ENCODE results near the gene LSAMP.

LSAMP gene

DNA sequence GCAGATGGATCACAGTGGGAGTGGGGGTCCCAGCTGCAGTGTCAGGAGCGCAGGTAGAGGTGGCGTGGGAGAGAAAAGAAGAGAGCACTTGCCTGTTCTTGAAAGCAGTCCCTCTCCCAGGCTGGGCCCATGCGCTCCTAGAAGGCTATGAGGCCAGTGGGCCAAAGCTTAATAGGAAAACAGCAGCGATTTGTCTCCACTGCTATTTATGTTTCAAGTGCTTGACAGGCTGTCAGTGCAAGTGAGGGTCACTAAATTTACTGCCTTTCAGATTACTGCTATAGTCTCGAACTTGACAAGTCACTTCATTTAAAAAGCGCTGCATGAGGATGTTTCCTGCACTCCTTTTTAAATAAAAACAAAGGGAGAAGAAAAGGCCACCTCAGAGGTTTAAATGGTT is 582.4 kb downstream of the LSAMP start:
- H3K4me3 ChIP-seq (ENCODE audit: low read depth, low read length): no peak overlapping the region
- no peak overlapping the region for H3K27ac ChIP-seq (ENCODE audit: extremely low read depth, low read depth, low read length)
- no peaks in the 10 kb centered on the region for H3K9me3 ChIP-seq (ENCODE audit: control insufficient read depth, insufficient read depth, low read depth, low read length)
- CTCF ChIA-PET: no interaction called here
- no peak for TF ChIP-seq KLF8 (tag by site-specific recombination; IDR thresholded peaks at IDR 0.05)
- TF ChIP-seq, protein P1, sequence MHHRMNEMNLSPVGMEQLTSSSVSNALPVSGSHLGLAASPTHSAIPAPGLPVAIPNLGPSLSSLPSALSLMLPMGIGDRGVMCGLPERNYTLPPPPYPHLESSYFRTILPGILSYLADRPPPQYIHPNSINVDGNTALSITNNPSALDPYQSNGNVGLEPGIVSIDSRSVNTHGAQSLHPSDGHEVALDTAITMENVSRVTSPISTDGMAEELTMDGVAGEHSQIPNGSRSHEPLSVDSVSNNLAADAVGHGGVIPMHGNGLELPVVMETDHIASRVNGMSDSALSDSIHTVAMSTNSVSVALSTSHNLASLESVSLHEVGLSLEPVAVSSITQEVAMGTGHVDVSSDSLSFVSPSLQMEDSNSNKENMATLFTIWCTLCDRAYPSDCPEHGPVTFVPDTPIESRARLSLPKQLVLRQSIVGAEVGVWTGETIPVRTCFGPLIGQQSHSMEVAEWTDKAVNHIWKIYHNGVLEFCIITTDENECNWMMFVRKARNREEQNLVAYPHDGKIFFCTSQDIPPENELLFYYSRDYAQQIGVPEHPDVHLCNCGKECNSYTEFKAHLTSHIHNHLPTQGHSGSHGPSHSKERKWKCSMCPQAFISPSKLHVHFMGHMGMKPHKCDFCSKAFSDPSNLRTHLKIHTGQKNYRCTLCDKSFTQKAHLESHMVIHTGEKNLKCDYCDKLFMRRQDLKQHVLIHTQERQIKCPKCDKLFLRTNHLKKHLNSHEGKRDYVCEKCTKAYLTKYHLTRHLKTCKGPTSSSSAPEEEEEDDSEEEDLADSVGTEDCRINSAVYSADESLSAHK (tag by site-specific recombination; IDR thresholded peaks at IDR 0.05): no peak
- POLR2A ChIA-PET: interaction anchor here (0.5 kb wide), 1 partner anchor 1867 kb away, joined by 6 read pairs; no protein-coding TSS in a partner anchor
- H3K4me1 ChIP-seq (ENCODE audit: control insufficient read depth, insufficient read depth, low read length): no peaks in the 10 kb centered on the region
- no peaks in the 10 kb centered on the region for H3K36me3 ChIP-seq (ENCODE audit: control insufficient read depth in 2 of 2, insufficient read depth in 1 of 2, low read length in 2 of 2)

DNA sequence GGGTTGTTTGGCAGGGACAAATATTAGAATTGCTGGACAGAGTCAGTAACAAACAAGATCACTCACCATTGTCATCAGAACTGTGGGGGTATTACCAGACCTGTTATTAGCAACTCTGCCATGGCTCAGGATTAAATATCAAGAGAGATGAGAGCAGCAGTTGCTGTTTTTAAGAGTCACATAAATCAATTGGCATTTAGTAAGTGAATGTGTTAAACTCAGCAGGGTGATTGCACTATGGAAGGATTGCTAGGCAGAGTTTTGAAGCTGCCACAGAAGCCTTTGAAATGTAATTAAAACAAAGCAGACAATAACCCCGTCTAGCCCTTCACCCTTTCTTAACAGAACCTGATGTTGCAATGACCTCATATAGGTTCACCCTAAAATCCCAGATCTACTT is 583.2 kb downstream of the LSAMP start:
- TF ChIP-seq ZNF548 (tag by site-specific recombination; IDR thresholded peaks at IDR 0.05) (no peak), ZNF677 (tag by site-specific recombination; IDR thresholded peaks at IDR 0.05) (no peak), KLF10 (tag by site-specific recombination; IDR thresholded peaks at IDR 0.05) (no peak), ZNF571 (tag by site-specific recombination; IDR thresholded peaks at IDR 0.05) (no peak), ZNF768 (tag by site-specific recombination; IDR thresholded peaks at IDR 0.05) (no peak), ZNF600 (tag by site-specific recombination; IDR thresholded peaks at IDR 0.05) (no peak), HIC1 (tag by site-specific recombination; IDR thresholded peaks at IDR 0.05) (no peak), OSR2 (tag by site-specific recombination; IDR thresholded peaks at IDR 0.05) (no peak)
- TF ChIP-seq, protein P2, sequence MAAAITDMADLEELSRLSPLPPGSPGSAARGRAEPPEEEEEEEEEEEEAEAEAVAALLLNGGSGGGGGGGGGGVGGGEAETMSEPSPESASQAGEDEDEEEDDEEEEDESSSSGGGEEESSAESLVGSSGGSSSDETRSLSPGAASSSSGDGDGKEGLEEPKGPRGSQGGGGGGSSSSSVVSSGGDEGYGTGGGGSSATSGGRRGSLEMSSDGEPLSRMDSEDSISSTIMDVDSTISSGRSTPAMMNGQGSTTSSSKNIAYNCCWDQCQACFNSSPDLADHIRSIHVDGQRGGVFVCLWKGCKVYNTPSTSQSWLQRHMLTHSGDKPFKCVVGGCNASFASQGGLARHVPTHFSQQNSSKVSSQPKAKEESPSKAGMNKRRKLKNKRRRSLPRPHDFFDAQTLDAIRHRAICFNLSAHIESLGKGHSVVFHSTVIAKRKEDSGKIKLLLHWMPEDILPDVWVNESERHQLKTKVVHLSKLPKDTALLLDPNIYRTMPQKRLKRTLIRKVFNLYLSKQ (tag by site-specific recombination; IDR thresholded peaks at IDR 0.05; ENCODE audit: borderline replicate concordance): no peak
- TF ChIP-seq, protein P3, sequence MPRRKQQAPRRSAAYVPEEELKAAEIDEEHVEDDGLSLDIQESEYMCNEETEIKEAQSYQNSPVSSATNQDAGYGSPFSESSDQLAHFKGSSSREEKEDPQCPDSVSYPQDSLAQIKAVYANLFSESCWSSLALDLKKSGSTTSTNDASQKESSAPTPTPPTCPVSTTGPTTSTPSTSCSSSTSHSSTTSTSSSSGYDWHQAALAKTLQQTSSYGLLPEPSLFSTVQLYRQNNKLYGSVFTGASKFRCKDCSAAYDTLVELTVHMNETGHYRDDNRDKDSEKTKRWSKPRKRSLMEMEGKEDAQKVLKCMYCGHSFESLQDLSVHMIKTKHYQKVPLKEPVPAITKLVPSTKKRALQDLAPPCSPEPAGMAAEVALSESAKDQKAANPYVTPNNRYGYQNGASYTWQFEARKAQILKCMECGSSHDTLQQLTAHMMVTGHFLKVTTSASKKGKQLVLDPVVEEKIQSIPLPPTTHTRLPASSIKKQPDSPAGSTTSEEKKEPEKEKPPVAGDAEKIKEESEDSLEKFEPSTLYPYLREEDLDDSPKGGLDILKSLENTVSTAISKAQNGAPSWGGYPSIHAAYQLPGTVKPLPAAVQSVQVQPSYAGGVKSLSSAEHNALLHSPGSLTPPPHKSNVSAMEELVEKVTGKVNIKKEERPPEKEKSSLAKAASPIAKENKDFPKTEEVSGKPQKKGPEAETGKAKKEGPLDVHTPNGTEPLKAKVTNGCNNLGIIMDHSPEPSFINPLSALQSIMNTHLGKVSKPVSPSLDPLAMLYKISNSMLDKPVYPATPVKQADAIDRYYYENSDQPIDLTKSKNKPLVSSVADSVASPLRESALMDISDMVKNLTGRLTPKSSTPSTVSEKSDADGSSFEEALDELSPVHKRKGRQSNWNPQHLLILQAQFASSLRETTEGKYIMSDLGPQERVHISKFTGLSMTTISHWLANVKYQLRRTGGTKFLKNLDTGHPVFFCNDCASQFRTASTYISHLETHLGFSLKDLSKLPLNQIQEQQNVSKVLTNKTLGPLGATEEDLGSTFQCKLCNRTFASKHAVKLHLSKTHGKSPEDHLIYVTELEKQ (tag by site-specific recombination; IDR thresholded peaks at IDR 0.05; ENCODE audit: borderline replicate concordance): no peak
- H3K36me3 ChIP-seq (ENCODE audit: control insufficient read depth in 2 of 2, insufficient read depth in 1 of 2, low read length in 2 of 2): no peaks in the 10 kb centered on the region
- H3K27ac ChIP-seq (ENCODE audit: extremely low read depth, low read depth, low read length): no peak overlapping the region
- H3K9me3 ChIP-seq (ENCODE audit: control insufficient read depth, insufficient read depth, low read depth, low read length): no peaks in the 10 kb centered on the region
- no peaks in the 10 kb centered on the region for H3K4me1 ChIP-seq (ENCODE audit: control insufficient read depth, insufficient read depth, low read length)
- no peak overlapping the region for H3K4me3 ChIP-seq (ENCODE audit: low read depth, low read length)
- CTCF ChIA-PET: no interaction called here
- POLR2A ChIA-PET: no interaction called here
